SK-N-SH (cell line): ENCODE measurements around the gene POLR3E. TPM values are rescaled to one million over a fixed set of nuclear protein-coding genes. Genes with fewer than 3 reads are reported as not detected.

Experiments used
- CTCF ChIA-PET: fragments of 300-600, 350-600 bp; formaldehyde crosslinking; extraction: SDS; loops from one replicate; lab custom pipeline; 2021; lab: Yijun Ruan, JAX
- POLR2A ChIA-PET: fragments of 350-600 bp; sonication (Branson Sonifier 250); formaldehyde crosslinking; extraction: SDS; loops from one replicate; lab custom pipeline; 2020; ENCODE audit warnings: antibody characterized with exemption, inconsistent platforms; lab: Yijun Ruan, JAX
- DNase-seq: peaks from one replicate; pipeline ENCODE4 v3.0.0; 2012
- H2AFZ ChIP-seq: fragments of 200-600 bp; sonication (generic); 2 replicates; pipeline ENCODE4 v1.8.1; 2016; ENCODE audit warnings: antibody characterized with exemption, mild to moderate bottlenecking, low read depth
- H3F3A ChIP-seq: fragments of 200-600 bp; sonication (generic); replicated peaks from 2 replicates; pipeline ENCODE3; 2016; ENCODE audit warnings: antibody characterized with exemption, mild to moderate bottlenecking; ENCODE audit not compliant: insufficient read depth
- H3K27ac ChIP-seq, 2 experiments: fragments of 200-500 bp in 1 of 2; fragments of 200-600 bp in 1 of 2; sonication (Bioruptor generic) in 1 of 2; sonication (generic), shearing (Covaris generic) in 1 of 2; 2 replicates each; pipeline versions ENCODE4 v1.5.1 to v1.6.1; 2014 to 2016; ENCODE audit warnings: low read depth in 2 of 2, inconsistent platforms in 1 of 2, low read length in 1 of 2, mild to moderate bottlenecking in 1 of 2, mixed read lengths in 1 of 2
- H3K27me3 ChIP-seq: fragments of 200-600 bp; sonication (generic), shearing (Covaris generic); 2 replicates; pipeline ENCODE4 v1.6.1; 2016; ENCODE audit warnings: mixed run types; ENCODE audit not compliant: insufficient read depth
- H3K36me3 ChIP-seq, 2 experiments: fragments of 200-500 bp in 1 of 2; fragments of 200-600 bp in 1 of 2; sonication (Bioruptor generic) in 1 of 2; sonication (generic) in 1 of 2; replicated peaks in 1 of 2; 2 replicates each; pipeline versions ENCODE3 to v1.5.1; 2014 to 2016; ENCODE audit warnings: low read length in 1 of 2, mild to moderate bottlenecking in 1 of 2; ENCODE audit not compliant: insufficient read depth in 2 of 2, control insufficient read depth in 1 of 2
- H3K4me1 ChIP-seq, 2 experiments: fragments of 200-500 bp in 1 of 2; fragments of 200-600 bp in 1 of 2; sonication (Bioruptor generic) in 1 of 2; sonication (generic), shearing (Covaris generic) in 1 of 2; 2 replicates each; pipeline versions ENCODE4 v1.5.1 to v1.6.1; 2014 to 2016; ENCODE audit warnings: low read depth in 1 of 2, low read length in 1 of 2, mixed run types in 1 of 2; ENCODE audit not compliant: insufficient read depth in 2 of 2, control insufficient read depth in 1 of 2
- H3K4me2 ChIP-seq: fragments of 200-600 bp; sonication (generic), shearing (Covaris generic); 2 replicates; pipeline ENCODE4 v1.6.1; 2017; ENCODE audit warnings: mixed run types
- H3K4me3 ChIP-seq, 2 experiments: fragments of 200-500 bp in 1 of 2; fragments of 200-600 bp in 1 of 2; sonication (Bioruptor generic) in 1 of 2; sonication (generic), shearing (Covaris generic) in 1 of 2; 2 replicates each; pipeline versions ENCODE4 v1.5.1 to v1.8.1; 2014 to 2016; ENCODE audit warnings: low read depth in 2 of 2, inconsistent platforms in 1 of 2, low read length in 1 of 2, mild to moderate bottlenecking in 1 of 2, mixed read lengths in 1 of 2, moderate library complexity in 1 of 2
- H3K79me2 ChIP-seq: fragments of 200-600 bp; sonication (generic); 2 replicates; pipeline ENCODE4 v1.8.1; 2017; ENCODE audit warnings: mild to moderate bottlenecking; ENCODE audit not compliant: insufficient read depth
- H3K9ac ChIP-seq: fragments of 200-600 bp; sonication (generic); 2 replicates; pipeline ENCODE4 v1.6.1; 2017; ENCODE audit warnings: mixed run types
- H3K9me2 ChIP-seq: fragments of 200-600 bp; sonication (generic); 2 replicates; pipeline ENCODE4 v1.6.1; 2017; ENCODE audit warnings: mixed run types
- H3K9me3 ChIP-seq: fragments of 200-600 bp; sonication (generic); 2 replicates; pipeline ENCODE4 v1.6.1; 2017; ENCODE audit warnings: mixed run types, mild to moderate bottlenecking, moderate library complexity
- H4K20me1 ChIP-seq: fragments of 200-600 bp; sonication (generic); 2 replicates; pipeline ENCODE4 v1.6.1; 2017; ENCODE audit warnings: mild to moderate bottlenecking, mixed run types; ENCODE audit not compliant: insufficient read depth
- ELF1 ChIP-seq: IDR thresholded peaks from 2 replicates; pipeline ENCODE4 v1.4.0; 2012
- EZH2phosphoT487 ChIP-seq: fragments of 200-600 bp; sonication (generic); IDR thresholded peaks from 2 replicates; pipeline ENCODE4 v1.6.1; 2017; ENCODE audit warnings: low read depth, mixed run types, mild to moderate bottlenecking, antibody characterized with exemption, moderate library complexity, borderline replicate concordance
- FOXJ3 ChIP-seq: sonication (generic); formaldehyde crosslinking; IDR thresholded peaks from 2 replicates; pipeline ENCODE4 v1.5.1; 2020; ENCODE audit warnings: mild to moderate bottlenecking, missing genetic modification reagents
- GATA2 ChIP-seq: sonication (generic); formaldehyde crosslinking; IDR thresholded peaks from 2 replicates; pipeline ENCODE4 v1.5.0; 2020; ENCODE audit warnings: mild to moderate bottlenecking, missing genetic modification reagents
- JUND ChIP-seq: IDR thresholded peaks from 2 replicates; pipeline ENCODE4 v1.4.0; 2012
- MXI1 ChIP-seq: IDR thresholded peaks from 2 replicates; pipeline ENCODE4 v1.6.1; 2012; ENCODE audit warnings: mild to moderate bottlenecking, low read depth, low read length, improper control_type of control experiment
- POLR2AphosphoS5 ChIP-seq: IDR thresholded peaks from 2 replicates; pipeline ENCODE4 v1.6.1; 2012; ENCODE audit warnings: low read depth, low read length
- RAD21 ChIP-seq: IDR thresholded peaks from 2 replicates; pipeline ENCODE4 v1.6.1; 2012; ENCODE audit warnings: mild to moderate bottlenecking, low read length
- RCOR1 ChIP-seq: fragments of 150-350 bp; IDR thresholded peaks from 2 replicates; pipeline ENCODE4 v1.6.1; 2017; ENCODE audit warnings: antibody characterized with exemption, low read length
- REST ChIP-seq: IDR thresholded peaks from 2 replicates; pipeline ENCODE4 v1.6.1; 2012; ENCODE audit warnings: mild to moderate bottlenecking, low read depth, low read length, moderate library complexity
- SIN3A ChIP-seq: IDR thresholded peaks from 2 replicates; pipeline ENCODE4 v1.6.1; 2012; ENCODE audit warnings: low read depth, mild to moderate bottlenecking, low read length, moderate library complexity, borderline replicate concordance
- SMC3 ChIP-seq: IDR thresholded peaks from 2 replicates; pipeline ENCODE4 v1.6.1; 2012; ENCODE audit warnings: low read depth, low read length, improper control_type of control experiment
- TAF1 ChIP-seq: IDR thresholded peaks from 2 replicates; pipeline ENCODE4 v1.6.1; 2012; ENCODE audit warnings: low read depth, mild to moderate bottlenecking, low read length, moderate library complexity, borderline replicate concordance
- TCF12 ChIP-seq: IDR thresholded peaks from 2 replicates; pipeline ENCODE4 v1.4.0; 2012
- TEAD4 ChIP-seq: IDR thresholded peaks from 2 replicates; pipeline ENCODE4 v1.4.0; 2012; ENCODE audit warnings: mild to moderate bottlenecking, borderline replicate concordance; ENCODE audit not compliant: insufficient read depth
- USF1 ChIP-seq: IDR thresholded peaks from 2 replicates; pipeline ENCODE4 v1.4.0; 2012; ENCODE audit warnings: low read depth, borderline replicate concordance
- YY1 ChIP-seq: IDR thresholded peaks from 2 replicates; pipeline ENCODE4 v1.4.0; 2012; ENCODE audit warnings: low read depth, mild to moderate bottlenecking
- WGBS: methylation state at CpG from one replicate; pipeline ENCODE4 v1.1.6; 2017; ENCODE audit warnings: low lambda C conversion rate; 5-methylcytosine and 5-hydroxymethylcytosine counted together
- polyA plus RNA-seq, 3 experiments: library from polyadenylated mRNA; depleted of rRNA; stranded (reverse); fragments of >200 nt; gene quantifications; 2 replicates each; pipeline ENCODE4 v1.2.3, GENCODE V29; 2012
- TF ChIP-seq, protein P1 (sequence below): IDR thresholded peaks from 2 replicates; pipeline ENCODE4 v1.4.0; 2012; ENCODE audit warnings: low read depth, borderline replicate concordance
- TF ChIP-seq, protein P2 (sequence below): fragments of 150-350 bp; IDR thresholded peaks from 2 replicates; pipeline ENCODE4 v1.6.1; 2016; ENCODE audit warnings: mild to moderate bottlenecking, low read depth, low read length

POLR3E gene
- polyA plus RNA-seq, 1 of the 3 experiments (the other 2 are of a cell fraction) = 59.6 TPM

DNA sequence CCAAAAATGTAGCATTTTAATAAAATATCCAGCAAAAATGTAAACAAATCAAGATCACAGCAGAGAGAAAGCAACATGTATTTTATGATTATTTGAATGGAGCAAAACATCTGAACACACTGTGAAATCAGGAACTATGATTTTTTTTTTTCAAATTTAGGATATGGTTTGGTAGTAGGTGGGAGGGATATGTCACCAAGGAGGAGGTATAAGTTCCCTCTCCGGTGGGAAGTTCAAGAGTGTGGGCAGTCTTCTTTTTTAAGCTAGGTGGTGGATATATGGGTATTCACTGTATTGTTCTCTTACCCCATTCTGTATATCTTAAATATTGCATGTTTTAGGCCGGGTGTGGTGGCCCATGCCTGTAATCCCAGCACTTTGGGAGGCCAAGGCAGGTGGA is 67.0 kb downstream of the POLR3E start:
- Histone ChIP-seq H3K4me1 (peaks cover 0 to 4% of the 10 kb centered on the region in 2 experiments; a peak in 1 of 4 replicates), H3K79me2 (peaks cover 98% of the 10 kb centered on the region), H3K9ac (no peak overlapping the region), H3K9me3 (no peaks in the 10 kb centered on the region), H3K4me2 (no peak overlapping the region), H3F3A (peaks cover 11% of the 10 kb centered on the region), H4K20me1 (peaks cover 39% of the 10 kb centered on the region), H3K9me2 (no peaks in the 10 kb centered on the region), H3K36me3 (peaks cover 19 to 43% of the 10 kb centered on the region in 2 experiments), H2AFZ (no peak overlapping the region), H3K4me3 (no peak overlapping the region), H3K27ac (no peak overlapping the region), H3K27me3 (no peaks in the 10 kb centered on the region)
- TF ChIP-seq TCF12 (no peak), GATA2 (CRISPR knock-in tag) (no peak), RAD21 (no peak), JUND (no peak), SIN3A (no peak), FOXJ3 (CRISPR knock-in tag) (no peak), ELF1 (no peak), TAF1 (no peak), RCOR1 (no peak), EZH2phosphoT487 (no peak), MXI1 (no peak), POLR2AphosphoS5 (no peak), REST (no peak), YY1 (no peak), SMC3 (no peak), TEAD4 (no peak), USF1 (no peak)
- TF ChIP-seq, protein P1, sequence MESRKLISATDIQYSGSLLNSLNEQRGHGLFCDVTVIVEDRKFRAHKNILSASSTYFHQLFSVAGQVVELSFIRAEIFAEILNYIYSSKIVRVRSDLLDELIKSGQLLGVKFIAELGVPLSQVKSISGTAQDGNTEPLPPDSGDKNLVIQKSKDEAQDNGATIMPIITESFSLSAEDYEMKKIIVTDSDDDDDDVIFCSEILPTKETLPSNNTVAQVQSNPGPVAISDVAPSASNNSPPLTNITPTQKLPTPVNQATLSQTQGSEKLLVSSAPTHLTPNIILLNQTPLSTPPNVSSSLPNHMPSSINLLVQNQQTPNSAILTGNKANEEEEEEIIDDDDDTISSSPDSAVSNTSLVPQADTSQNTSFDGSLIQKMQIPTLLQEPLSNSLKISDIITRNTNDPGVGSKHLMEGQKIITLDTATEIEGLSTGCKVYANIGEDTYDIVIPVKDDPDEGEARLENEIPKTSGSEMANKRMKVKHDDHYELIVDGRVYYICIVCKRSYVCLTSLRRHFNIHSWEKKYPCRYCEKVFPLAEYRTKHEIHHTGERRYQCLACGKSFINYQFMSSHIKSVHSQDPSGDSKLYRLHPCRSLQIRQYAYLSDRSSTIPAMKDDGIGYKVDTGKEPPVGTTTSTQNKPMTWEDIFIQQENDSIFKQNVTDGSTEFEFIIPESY = no peak
- TF ChIP-seq, protein P2, sequence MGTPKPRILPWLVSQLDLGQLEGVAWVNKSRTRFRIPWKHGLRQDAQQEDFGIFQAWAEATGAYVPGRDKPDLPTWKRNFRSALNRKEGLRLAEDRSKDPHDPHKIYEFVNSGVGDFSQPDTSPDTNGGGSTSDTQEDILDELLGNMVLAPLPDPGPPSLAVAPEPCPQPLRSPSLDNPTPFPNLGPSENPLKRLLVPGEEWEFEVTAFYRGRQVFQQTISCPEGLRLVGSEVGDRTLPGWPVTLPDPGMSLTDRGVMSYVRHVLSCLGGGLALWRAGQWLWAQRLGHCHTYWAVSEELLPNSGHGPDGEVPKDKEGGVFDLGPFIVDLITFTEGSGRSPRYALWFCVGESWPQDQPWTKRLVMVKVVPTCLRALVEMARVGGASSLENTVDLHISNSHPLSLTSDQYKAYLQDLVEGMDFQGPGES = no peak
- WGBS = 98% methylated on average over 2 of the region's 2 CpGs
- no peak for DNase-seq
- CTCF ChIA-PET = no interaction called here
- POLR2A ChIA-PET = no interaction called here
